ENCODE data around the gene SERPINA12.
"Not testable (repeated sequence)": the region's sequence is repeated elsewhere in the genome, so short reads cannot be mapped to it uniquely, and the experiment has no call there.

Gene SERPINA12

DNA sequence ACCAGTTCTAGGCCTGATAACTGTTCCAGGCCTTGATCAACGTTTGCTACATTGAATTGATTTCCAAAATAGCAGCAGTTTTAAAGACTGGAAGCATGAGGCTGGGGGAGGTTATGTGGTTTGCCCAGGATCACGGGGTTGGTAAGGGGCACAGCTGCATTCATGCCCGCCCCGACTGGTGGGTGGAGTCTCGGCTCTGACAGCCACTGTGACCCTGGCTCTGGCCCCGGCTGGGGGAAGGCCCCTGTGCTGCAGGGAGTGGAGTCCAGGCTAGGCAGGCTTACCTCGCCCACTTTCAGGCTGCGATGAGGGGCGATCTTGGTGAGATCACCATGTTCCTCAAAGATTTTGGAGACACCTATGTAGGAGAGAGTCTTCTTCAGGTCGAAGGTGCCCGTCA lies 19.9 kb downstream of the SERPINA12 start:
- TF ChIP-seq, protein P1, sequence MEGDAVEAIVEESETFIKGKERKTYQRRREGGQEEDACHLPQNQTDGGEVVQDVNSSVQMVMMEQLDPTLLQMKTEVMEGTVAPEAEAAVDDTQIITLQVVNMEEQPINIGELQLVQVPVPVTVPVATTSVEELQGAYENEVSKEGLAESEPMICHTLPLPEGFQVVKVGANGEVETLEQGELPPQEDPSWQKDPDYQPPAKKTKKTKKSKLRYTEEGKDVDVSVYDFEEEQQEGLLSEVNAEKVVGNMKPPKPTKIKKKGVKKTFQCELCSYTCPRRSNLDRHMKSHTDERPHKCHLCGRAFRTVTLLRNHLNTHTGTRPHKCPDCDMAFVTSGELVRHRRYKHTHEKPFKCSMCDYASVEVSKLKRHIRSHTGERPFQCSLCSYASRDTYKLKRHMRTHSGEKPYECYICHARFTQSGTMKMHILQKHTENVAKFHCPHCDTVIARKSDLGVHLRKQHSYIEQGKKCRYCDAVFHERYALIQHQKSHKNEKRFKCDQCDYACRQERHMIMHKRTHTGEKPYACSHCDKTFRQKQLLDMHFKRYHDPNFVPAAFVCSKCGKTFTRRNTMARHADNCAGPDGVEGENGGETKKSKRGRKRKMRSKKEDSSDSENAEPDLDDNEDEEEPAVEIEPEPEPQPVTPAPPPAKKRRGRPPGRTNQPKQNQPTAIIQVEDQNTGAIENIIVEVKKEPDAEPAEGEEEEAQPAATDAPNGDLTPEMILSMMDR (conservative IDR thresholded peaks at IDR 0.05): no peak
- TF ChIP-seq ZFX (IDR thresholded peaks at IDR 0.05): no peak
- H3K27ac ChIP-seq: no peak overlapping the region

DNA sequence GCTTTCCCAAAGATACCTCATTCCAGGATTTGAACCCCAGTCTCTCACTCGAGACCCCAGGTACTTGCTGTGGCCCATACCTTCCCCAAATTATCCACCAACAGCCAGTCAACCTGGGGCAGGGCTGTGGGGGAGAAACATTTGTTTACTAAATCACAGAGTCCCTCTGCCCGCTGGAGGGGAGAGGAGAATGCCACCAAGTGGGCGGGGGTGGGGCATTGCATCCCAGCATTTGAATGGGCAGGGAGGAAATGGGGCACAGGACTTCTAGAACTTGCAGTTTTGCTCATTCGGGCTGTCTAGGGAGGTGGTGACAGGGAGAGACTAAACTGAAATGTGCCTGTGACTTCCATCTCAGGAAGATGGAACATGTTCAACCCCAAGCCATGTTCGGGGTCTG lies 22.4 kb downstream of the SERPINA12 start:
- TF ChIP-seq ZFX (IDR thresholded peaks at IDR 0.05): no peak
- TF ChIP-seq, protein P1 (conservative IDR thresholded peaks at IDR 0.05): no peak
- no peak overlapping the region for H3K27ac ChIP-seq

DNA sequence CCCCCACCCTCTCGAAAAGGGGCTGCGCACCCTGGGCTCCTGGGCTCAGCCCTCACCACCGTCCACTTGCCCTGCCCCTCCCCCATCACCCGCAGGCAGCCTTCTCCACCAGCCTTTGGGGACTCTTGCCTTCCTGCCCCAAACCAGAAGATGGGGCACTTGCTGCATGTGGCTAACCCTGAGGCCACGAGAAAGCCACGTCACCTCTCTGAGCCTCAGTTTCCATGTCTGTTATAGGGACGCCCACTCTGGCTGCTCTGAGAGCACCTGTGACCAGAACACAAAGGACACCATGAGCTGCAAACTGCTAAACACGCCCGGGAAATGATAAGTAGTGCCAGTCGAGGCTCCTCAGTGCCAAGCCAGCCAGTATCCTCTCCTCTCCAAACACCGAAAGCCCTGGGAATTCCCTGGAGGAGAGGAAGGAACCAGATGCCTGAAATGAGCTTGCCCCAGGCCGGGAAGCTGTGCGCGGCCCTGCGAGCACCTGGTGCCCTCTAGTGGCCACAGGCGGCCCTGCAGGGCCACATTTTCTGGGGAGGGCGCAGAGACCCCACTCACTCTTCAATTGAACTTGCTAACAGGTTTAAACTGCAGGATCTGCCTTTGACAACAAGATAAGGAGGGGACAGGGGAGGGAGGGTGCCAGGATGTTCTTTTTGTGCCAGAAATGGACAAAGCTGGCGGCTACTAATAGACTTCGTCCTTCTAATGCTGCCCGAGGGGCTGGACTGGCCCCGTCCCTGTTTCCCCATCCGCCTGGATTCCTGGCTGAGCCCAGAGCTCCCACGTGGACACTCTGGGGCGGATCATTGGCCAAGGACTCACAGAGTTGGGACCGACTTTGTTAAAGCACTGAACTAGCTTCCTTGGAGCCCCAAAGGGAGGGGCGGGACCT lies 23.1 kb downstream of the SERPINA12 start:
- TF ChIP-seq ZFX (IDR thresholded peaks at IDR 0.05): no peak
- TF ChIP-seq, protein P1 (conservative IDR thresholded peaks at IDR 0.05): peak; percentile 99
- H3K27ac ChIP-seq: no peak overlapping the region

DNA sequence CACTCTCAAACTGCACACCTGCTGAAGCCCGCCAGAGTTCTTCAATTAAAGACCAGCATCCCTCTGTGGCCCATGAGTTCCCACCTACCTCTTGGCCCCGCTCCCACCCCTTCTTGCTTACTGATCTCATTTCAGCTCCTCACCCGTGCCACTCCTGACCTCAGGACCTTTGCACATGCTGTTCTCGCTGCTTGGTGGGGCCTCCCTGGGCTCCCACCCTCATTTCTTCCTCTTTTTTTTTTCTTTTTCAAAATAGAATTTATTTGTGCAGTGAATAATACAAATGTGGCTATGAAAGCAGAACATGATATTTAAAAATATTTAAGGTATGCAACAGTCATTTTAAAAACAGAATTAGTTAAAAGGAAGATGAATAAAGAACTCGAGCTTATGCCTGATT lies 24.8 kb downstream of the SERPINA12 start:
- H3K27ac ChIP-seq: no peak overlapping the region
- TF ChIP-seq ZFX (IDR thresholded peaks at IDR 0.05): no peak
- TF ChIP-seq, protein P1 (conservative IDR thresholded peaks at IDR 0.05): no peak

DNA sequence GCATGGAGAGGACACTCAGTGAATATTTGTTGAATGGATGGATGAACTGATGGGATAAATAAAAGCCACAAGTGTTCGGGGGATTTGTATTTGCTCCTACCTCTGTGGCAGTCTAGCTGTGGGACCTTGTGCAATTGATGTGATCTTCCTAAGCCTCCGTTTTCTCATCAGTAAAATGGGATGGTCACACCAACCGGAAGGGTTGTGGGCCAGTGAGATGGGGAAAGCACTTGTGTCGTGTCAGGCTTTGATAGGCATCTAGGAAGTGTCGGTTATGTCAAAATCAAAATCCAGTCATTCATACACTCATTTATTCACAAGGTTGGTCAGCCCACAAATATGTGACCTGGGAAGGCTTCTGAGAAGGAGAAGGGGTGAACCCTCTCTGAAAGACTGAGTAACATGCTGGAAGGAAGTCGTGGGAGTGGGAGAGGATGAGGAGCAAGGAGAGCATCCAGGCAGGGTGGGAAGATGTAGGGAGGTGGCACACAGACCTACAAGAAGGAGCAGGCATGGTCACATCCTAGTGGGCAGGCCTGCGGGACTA lies 25.5 kb downstream of the SERPINA12 start:
- H3K27ac ChIP-seq: no peak overlapping the region

DNA sequence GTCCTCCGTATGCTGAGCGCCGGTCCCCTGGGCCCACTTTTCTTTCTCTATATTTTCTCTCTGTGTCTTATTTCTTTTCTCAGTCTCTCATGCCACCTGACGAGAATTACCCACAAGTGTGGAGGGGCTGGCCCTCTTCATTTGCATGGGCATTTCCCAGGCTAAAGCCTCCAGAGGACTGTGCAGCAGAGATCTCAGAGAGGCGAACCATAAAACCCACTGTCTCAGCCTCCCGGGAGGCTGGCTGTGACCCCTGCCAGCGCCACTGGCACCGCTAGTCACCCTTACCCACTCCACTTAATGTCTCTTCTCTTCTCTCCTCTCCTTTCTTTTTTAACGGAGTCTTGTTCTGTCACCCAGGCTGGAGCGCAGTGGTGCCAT lies 26.2 kb downstream of the SERPINA12 start:
- no peak for TF ChIP-seq ZFX (IDR thresholded peaks at IDR 0.05)
- TF ChIP-seq, protein P1 (conservative IDR thresholded peaks at IDR 0.05): no peak
- no peak overlapping the region for H3K27ac ChIP-seq

More for the DNA sequence above, 25.5 kb downstream of the SERPINA12 start:
- TF ChIP-seq, protein P1 (conservative IDR thresholded peaks at IDR 0.05): no peak
- no peak for TF ChIP-seq ZFX (IDR thresholded peaks at IDR 0.05)

DNA sequence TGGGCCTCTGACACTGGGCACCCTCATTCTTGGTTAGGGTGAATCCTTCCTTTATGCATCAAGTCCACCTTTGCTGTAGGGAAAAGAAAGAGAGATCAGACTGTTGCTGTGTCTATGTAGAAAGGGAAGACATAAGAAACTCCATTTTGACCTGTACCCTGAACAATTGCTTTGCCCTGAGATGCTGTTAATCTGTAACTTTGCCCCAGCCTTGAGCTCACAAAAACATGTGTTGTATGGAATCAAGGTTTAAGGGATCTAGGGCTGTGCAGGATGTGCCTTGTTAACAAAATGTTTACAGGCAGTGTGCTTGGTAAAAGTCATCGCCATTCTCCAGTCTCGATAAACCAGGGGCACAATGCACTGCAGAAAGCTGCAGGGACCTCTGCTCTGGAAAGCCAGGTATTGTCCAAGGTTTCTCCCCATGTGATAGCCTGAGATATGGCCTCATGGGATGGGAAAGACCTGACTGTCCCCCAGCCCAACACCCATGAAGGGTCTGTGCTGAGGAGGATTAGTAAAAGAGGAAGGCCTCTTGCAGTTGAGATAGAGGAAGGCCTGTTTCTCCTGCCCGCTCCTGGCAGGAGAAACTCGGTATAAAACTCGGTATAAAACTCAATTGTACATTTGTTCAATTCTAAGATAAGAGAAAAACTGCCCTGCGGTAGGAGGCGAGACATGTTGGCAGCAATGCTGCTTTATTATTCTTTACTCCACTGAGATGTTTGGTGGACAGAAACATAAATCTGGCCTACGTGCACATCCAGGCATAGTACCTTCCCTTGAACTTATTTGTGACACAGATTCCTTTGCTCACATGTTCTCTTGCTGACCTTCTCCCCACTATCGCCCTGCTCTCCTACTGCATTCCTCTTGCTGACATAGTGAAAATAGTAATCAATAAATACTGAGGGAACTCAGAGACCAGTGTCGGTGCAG lies 26.9 kb downstream of the SERPINA12 start:
- not testable (repeated sequence) for H3K27ac ChIP-seq

Measured in C4-2B (cell line).